Esophagus (tissue), 2 donors: ENCODE results near the gene PIGK. TPM values are rescaled to one million over a fixed set of nuclear protein-coding genes. Genes with fewer than 3 reads are reported as not detected.

Experiments
- H3K27ac ChIP-seq, 2 donors: one replicate each; pipeline ENCODE4 v1.5.1; 2013; ENCODE audit warnings: low read depth in 2 of 2, mild to moderate bottlenecking in 2 of 2, inconsistent platforms in 1 of 2, low read length in 1 of 2, moderate library complexity in 1 of 2
- H3K27me3 ChIP-seq, 2 donors: one replicate each; pipeline ENCODE4 v1.6.1; 2013; ENCODE audit warnings: low read length in 2 of 2, control low read depth in 1 of 2, mild to moderate bottlenecking in 1 of 2; ENCODE audit not compliant: insufficient read depth in 2 of 2, control insufficient read depth in 1 of 2
- H3K36me3 ChIP-seq, 2 donors: one replicate each; pipeline ENCODE4 v1.6.1; 2013; ENCODE audit warnings: low read length in 1 of 2; ENCODE audit not compliant: control insufficient read depth in 2 of 2, insufficient read depth in 2 of 2
- H3K4me1 ChIP-seq, 2 donors: one replicate each; pipeline ENCODE4 v1.6.1; 2013; ENCODE audit warnings: low read length in 1 of 2; ENCODE audit not compliant: control insufficient read depth in 2 of 2, insufficient read depth in 2 of 2
- H3K4me3 ChIP-seq, 2 donors: one replicate each; pipeline ENCODE4 v1.5.1; 2013; ENCODE audit warnings: low read length in 2 of 2, mild to moderate bottlenecking in 2 of 2, low read depth in 1 of 2, moderate library complexity in 1 of 2
- H3K9me3 ChIP-seq, 2 donors: one replicate each; pipeline ENCODE4 v1.6.1; 2013; ENCODE audit warnings: mild to moderate bottlenecking in 2 of 2, low read depth in 1 of 2, low read length in 1 of 2, moderate library complexity in 1 of 2; ENCODE audit not compliant: control insufficient read depth in 2 of 2, insufficient read depth in 1 of 2
- WGBS, 2 donors: extraction: QIAGEN DNeasy Blood & Tissue Kit; methylation state at CpG; one replicate each; pipeline ENCODE4 v1.1.7; 2013; 5-methylcytosine and 5-hydroxymethylcytosine counted together
- polyA plus RNA-seq, 2 donors: library from polyadenylated mRNA; stranded (reverse); fragments of 200-250 nt; gene quantifications; one replicate each; pipeline ENCODE4 v1.2.3, GENCODE V29; 2013
- donor health status: healthy with polysubstance abuse.
- donor health status: Bipolar disorder and iron deficiency.

The PIGK gene
- 1 to 10 TPM; 2.5 to 5.8 TPM for polyA plus RNA-seq

- WGBS, 2 donors: 0% methylated on average over 31 of the region's 31 CpGs
- Histone ChIP-seq H3K27ac (peak within 1 kb of the TSS; percentile 76 to 78), H3K36me3 (peaks cover 0 to 2% of the 10 kb centered on the region in 2 donors)
These were observed at the start of gene PIGK for GRCh38 chr1:77219166-77219887. Gene PIGK, minus strand, starts transcription at chr1:77219430. Its CDS starts 28 bp downstream, at chr1:77219402.

GRCh38 chr1:77267035-77267434 lies 47.8 kb upstream of the PIGK start:
- 34 to 57% methylated on average over 1 of the region's 1 CpG for WGBS, 2 donors
- Histone ChIP-seq H3K4me1 (no peaks in the 10 kb centered on the region), H3K36me3 (no peaks in the 10 kb centered on the region), H3K4me3 (no peak overlapping the region), H3K27ac (no peak overlapping the region), H3K9me3 (no peaks in the 10 kb centered on the region), H3K27me3 (no peaks in the 10 kb centered on the region)

More at GRCh38 chr1:77219166-77219887, at the start of gene PIGK:
- H3K9me3 ChIP-seq: no peaks in the 10 kb centered on the region
- no peaks in the 10 kb centered on the region for H3K4me1 ChIP-seq
- H3K27me3 ChIP-seq: no peaks in the 10 kb centered on the region
- H3K4me3 ChIP-seq: peak within 1 kb of the TSS; percentile 77 to 79

- no peak overlapping the region for H3K27ac ChIP-seq
- no peaks in the 10 kb centered on the region for H3K9me3 ChIP-seq
- H3K27me3 ChIP-seq: no peaks in the 10 kb centered on the region
- H3K4me3 ChIP-seq: no peak overlapping the region
- no peaks in the 10 kb centered on the region for H3K4me1 ChIP-seq
- H3K36me3 ChIP-seq: no peaks in the 10 kb centered on the region
- 50 to 64% methylated on average over 1 of the region's 1 CpG for WGBS, 2 donors
These were observed 46.0 kb upstream of the PIGK start for GRCh38 chr1:77265180-77265579.

- Histone ChIP-seq H3K4me3 (no peak overlapping the region), H3K9me3 (no peaks in the 10 kb centered on the region), H3K36me3 (no peaks in the 10 kb centered on the region), H3K4me1 (no peaks in the 10 kb centered on the region), H3K27ac (no peak overlapping the region), H3K27me3 (no peaks in the 10 kb centered on the region)
- 33 to 62% methylated on average over 1 of the region's 1 CpG for WGBS, 2 donors
These were observed 44.5 kb upstream of the PIGK start for GRCh38 chr1:77263708-77264107.

GRCh38 chr1:77253211-77253610 lies 34.0 kb upstream of the PIGK start:
- no peak overlapping the region for H3K4me3 ChIP-seq
- H3K27ac ChIP-seq: no peak overlapping the region
- peaks cover 0 to 3% of the 10 kb centered on the region in 2 donors for H3K9me3 ChIP-seq
- no peaks in the 10 kb centered on the region for H3K4me1 ChIP-seq
- 85% methylated on average over 1 of the region's 1 CpG for WGBS, 2 donors
- H3K36me3 ChIP-seq: no peaks in the 10 kb centered on the region
- no peaks in the 10 kb centered on the region for H3K27me3 ChIP-seq

GRCh38 chr1:77250126-77250525 lies 30.9 kb upstream of the PIGK start:
- H3K27me3 ChIP-seq: no peaks in the 10 kb centered on the region
- H3K4me3 ChIP-seq: no peak overlapping the region
- H3K36me3 ChIP-seq: no peaks in the 10 kb centered on the region
- H3K4me1 ChIP-seq: no peaks in the 10 kb centered on the region
- 79 to 85% methylated on average over 1 of the region's 1 CpG for WGBS, 2 donors
- no peak overlapping the region for H3K27ac ChIP-seq
- peaks cover 3 to 4% of the 10 kb centered on the region in 2 donors for H3K9me3 ChIP-seq

- H3K36me3 ChIP-seq: no peaks in the 10 kb centered on the region
- no peaks in the 10 kb centered on the region for H3K4me1 ChIP-seq
- 51 to 61% methylated on average over 2 of the region's 2 CpGs for WGBS, 2 donors
- no peak overlapping the region for H3K27ac ChIP-seq
- no peaks in the 10 kb centered on the region for H3K27me3 ChIP-seq
- H3K9me3 ChIP-seq: peaks cover 0 to 4% of the 10 kb centered on the region in 2 donors
- H3K4me3 ChIP-seq: no peak overlapping the region
These were observed 26.6 kb upstream of the PIGK start for GRCh38 chr1:77245830-77246229.

GRCh38 chr1:77239311-77239710 lies 20.1 kb upstream of the PIGK start:
- Histone ChIP-seq H3K27ac (no peak overlapping the region), H3K9me3 (no peaks in the 10 kb centered on the region), H3K27me3 (no peaks in the 10 kb centered on the region), H3K4me3 (no peak overlapping the region), H3K4me1 (no peaks in the 10 kb centered on the region), H3K36me3 (no peaks in the 10 kb centered on the region)
- WGBS, 2 donors: 67 to 74% methylated on average over 3 of the region's 3 CpGs

GRCh38 chr1:77238462-77238861 lies 19.2 kb upstream of the PIGK start:
- Histone ChIP-seq H3K9me3 (no peaks in the 10 kb centered on the region), H3K36me3 (no peaks in the 10 kb centered on the region), H3K4me3 (no peak overlapping the region), H3K4me1 (no peaks in the 10 kb centered on the region), H3K27me3 (no peaks in the 10 kb centered on the region), H3K27ac (no peak overlapping the region)
- WGBS, 2 donors: 65 to 74% methylated on average over 1 of the region's 1 CpG

GRCh38 chr1:77234943-77235342 lies 15.7 kb upstream of the PIGK start:
- Histone ChIP-seq H3K36me3 (no peaks in the 10 kb centered on the region), H3K4me3 (no peak overlapping the region), H3K9me3 (no peaks in the 10 kb centered on the region), H3K27me3 (no peaks in the 10 kb centered on the region), H3K4me1 (no peaks in the 10 kb centered on the region), H3K27ac (no peak overlapping the region)
- 53 to 58% methylated on average over 1 of the region's 1 CpG for WGBS, 2 donors
